ENCODE data around the gene C3orf20. TPM values are rescaled to one million over a fixed set of nuclear protein-coding genes. Genes with fewer than 3 reads are reported as not detected.

The C3orf20 gene
- total RNA-seq, 4 donors from 2014 or later, result 0.11 to 0.46 TPM; not detected in 2

- ATAC-seq (peak in 1 of 2 donors; percentile 13), DNase-seq (no peak)
- Histone ChIP-seq H3K4me3 (no peak overlapping the region), H3K27ac (no peak overlapping the region), H3K4me1 (peaks cover 0 to 4% of the 10 kb centered on the region in 2 donors), H3K36me3 (no peaks in the 10 kb centered on the region), H3K27me3 (no peaks in the 10 kb centered on the region), H3K9me3 (no peaks in the 10 kb centered on the region)
- TF ChIP-seq CTCF (IDR thresholded peaks at IDR 0.05 in 4 of 5, conservative IDR thresholded peaks at IDR 0.05 in 1 of 5) (no peak), POLR2A (IDR thresholded peaks at IDR 0.05) (no peak)
- in situ Hi-C loops (cut with MboI; ENCODE audit: low sequenced_read_pairs in 4 of 4), result loop anchor here in 3 of 4 donors (10.0 to 25.0 kb wide), 2 partner anchors 116 to 129 kb away; no protein-coding TSS in a partner anchor
- intact Hi-C loops (cut with DNase I; ENCODE audit: low total_unique reads), result loop anchor here (10.0 kb wide), 1 partner anchor 49 kb away; no protein-coding TSS in a partner anchor
Observed at GRCh38 chr3:14795996-14796395, 121.1 kb downstream of the C3orf20 start.

- Histone ChIP-seq H3K9me3 (no peaks in the 10 kb centered on the region), H3K36me3 (no peaks in the 10 kb centered on the region), H3K27ac (no peak overlapping the region), H3K27me3 (no peaks in the 10 kb centered on the region), H3K4me1 (peaks cover 0 to 4% of the 10 kb centered on the region in 2 donors), H3K4me3 (no peak overlapping the region)
- in situ Hi-C loops (cut with MboI; ENCODE audit: low sequenced_read_pairs in 4 of 4), result loop anchor here in 3 of 4 donors (10.0 to 25.0 kb wide), 2 partner anchors 116 to 128 kb away; no protein-coding TSS in a partner anchor
- ATAC-seq, result no peak
- intact Hi-C loops (cut with DNase I; ENCODE audit: low total_unique reads), result loop anchor here (10.0 kb wide), 1 partner anchor 48 kb away; no protein-coding TSS in a partner anchor
- no peak for TF ChIP-seq POLR2A (IDR thresholded peaks at IDR 0.05)
- no peak for TF ChIP-seq CTCF (IDR thresholded peaks at IDR 0.05 in 4 of 5, conservative IDR thresholded peaks at IDR 0.05 in 1 of 5)
- DNase-seq, result no peak
Observed at GRCh38 chr3:14796403-14797077, 121.6 kb downstream of the C3orf20 start.

- intact Hi-C loops (cut with DNase I; ENCODE audit: low total_unique reads), result loop anchor here (10.0 kb wide), 1 partner anchor 47 kb away; no protein-coding TSS in a partner anchor
- Histone ChIP-seq H3K4me1 (peaks cover 0 to 4% of the 10 kb centered on the region in 2 donors), H3K27ac (no peak overlapping the region), H3K27me3 (no peaks in the 10 kb centered on the region), H3K9me3 (no peaks in the 10 kb centered on the region), H3K36me3 (no peaks in the 10 kb centered on the region), H3K4me3 (no peak overlapping the region)
- no peak for DNase-seq
- in situ Hi-C loops (cut with MboI; ENCODE audit: low sequenced_read_pairs in 4 of 4), result loop anchor here in 3 of 4 donors (10.0 to 25.0 kb wide), 2 partner anchors 115 to 127 kb away; no protein-coding TSS in a partner anchor
- TF ChIP-seq CTCF (IDR thresholded peaks at IDR 0.05 in 4 of 5, conservative IDR thresholded peaks at IDR 0.05 in 1 of 5) (no peak), POLR2A (IDR thresholded peaks at IDR 0.05) (no peak)
- no peak for ATAC-seq
Observed at GRCh38 chr3:14797731-14798130, 122.8 kb downstream of the C3orf20 start.

- in situ Hi-C loops (cut with MboI; ENCODE audit: low sequenced_read_pairs in 4 of 4) (loop anchor here in 3 of 4 donors (10.0 to 25.0 kb wide), 2 partner anchors 114 to 127 kb away; no protein-coding TSS in a partner anchor), intact Hi-C loops (cut with DNase I; ENCODE audit: low total_unique reads) (loop anchor here (10.0 kb wide), 1 partner anchor 47 kb away; no protein-coding TSS in a partner anchor)
- H3K9me3 ChIP-seq, result no peaks in the 10 kb centered on the region
- no peaks in the 10 kb centered on the region for H3K36me3 ChIP-seq
- H3K27ac ChIP-seq, result no peak overlapping the region
- ATAC-seq, result no peak
- no peak overlapping the region for H3K4me3 ChIP-seq
- no peak for TF ChIP-seq POLR2A (IDR thresholded peaks at IDR 0.05)
- TF ChIP-seq CTCF (IDR thresholded peaks at IDR 0.05 in 4 of 5, conservative IDR thresholded peaks at IDR 0.05 in 1 of 5), result no peak
- H3K4me1 ChIP-seq, result no peaks in the 10 kb centered on the region
- DNase-seq, result no peak
- no peaks in the 10 kb centered on the region for H3K27me3 ChIP-seq
Observed at GRCh38 chr3:14798231-14798630, 123.3 kb downstream of the C3orf20 start.

Measured in gastrocnemius medialis (tissue), 4 donors.